ENCODE measurements around the gene MST1R. TPM values are rescaled to one million over a fixed set of nuclear protein-coding genes. Genes with fewer than 3 reads are reported as not detected.

The MST1R gene
- total and polyA plus RNA-seq, 2 donors (not counting 3 experiments of a cell fraction or from before 2014, with no cell fraction given) = 0.93 to 2.4 TPM

- no peak for DNase-seq (ENCODE audit: low read depth, low spot score)
- TF ChIP-seq POLR2A (IDR thresholded peaks at IDR 0.05; ENCODE audit: low read depth, low read length) = no peak
- no peak for TF ChIP-seq CTCF (IDR thresholded peaks at IDR 0.05; ENCODE audit: extremely low read depth in 1 of 2, insufficient read depth in 1 of 2, low read depth in 1 of 2, low read length in 2 of 2)
- TF ChIP-seq FOS (IDR thresholded peaks at IDR 0.05; ENCODE audit: borderline replicate concordance, insufficient read depth, low read length) = no peak
- TF ChIP-seq GATA2 (IDR thresholded peaks at IDR 0.05; ENCODE audit: insufficient read depth, insufficient read length, low read depth, low read length) = no peak
- no peak for TF ChIP-seq EZH2 (IDR thresholded peaks at IDR 0.05; ENCODE audit: borderline replicate concordance, low read depth, low read length, severe bottlenecking)
- TF ChIP-seq MAX (IDR thresholded peaks at IDR 0.05; ENCODE audit: insufficient read depth, insufficient read length) = no peak
- TF ChIP-seq JUN (IDR thresholded peaks at IDR 0.05; ENCODE audit: borderline replicate concordance, insufficient read depth, insufficient read length, low read depth) = no peak
- no peak for TF ChIP-seq POLR2AphosphoS5 (IDR thresholded peaks at IDR 0.05; ENCODE audit: insufficient read depth, low read depth, low read length)
- TF ChIP-seq MYC (IDR thresholded peaks at IDR 0.05; ENCODE audit: low read depth, low read length) = no peak
- peaks cover 14% of the 10 kb centered on the region for H3K4me1 ChIP-seq (ENCODE audit: control insufficient read depth, extremely low read depth, insufficient read depth, low read length)
- no peak overlapping the region for H3K27ac ChIP-seq (ENCODE audit: insufficient read depth, low read depth, low read length)
- no peak overlapping the region for H2AFZ ChIP-seq (ENCODE audit: low read depth, low read length)
- H3K9me1 ChIP-seq (replicated peaks; ENCODE audit: control insufficient read depth, extremely low read depth, insufficient read depth, low read length) = no peaks in the 10 kb centered on the region
- no peaks in the 10 kb centered on the region for H3K79me2 ChIP-seq (ENCODE audit: control insufficient read depth, insufficient read depth, low read length)
- intact Hi-C loops (cut with micrococcal nuclease) (no loop called here), dilution Hi-C loops (cut with MboI; ENCODE audit: extremely low pct_ligation_motif_present, low sequenced_read_pairs) (no loop called here)
- H3K4me3 ChIP-seq (replicated peaks in 1 of 3; ENCODE audit: insufficient read depth in 1 of 3, low read depth in 1 of 3, low read length in 3 of 3) = no peak overlapping the region
- CTCF ChIA-PET = interaction anchor here (0.9 to 5.5 kb wide), 2 partner anchors 62 to 104 kb away, joined by 3 to 65 read pairs; no protein-coding TSS in a partner anchor
- POLR2A ChIA-PET = no interaction called here
- no TSS peak for BruUV-seq (replicated peaks)
- no peaks in the 10 kb centered on the region for H3K27me3 ChIP-seq (ENCODE audit: control insufficient read depth in 2 of 2, insufficient read depth in 2 of 2, low read length in 2 of 2)
- H3K36me3 ChIP-seq (ENCODE audit: control insufficient read depth in 2 of 2, extremely low read depth in 1 of 2, insufficient read depth in 2 of 2, low read length in 2 of 2) = no peaks in the 10 kb centered on the region
- no peaks in the 10 kb centered on the region for H4K20me1 ChIP-seq (replicated peaks; ENCODE audit: control insufficient read depth, extremely low read depth, insufficient read depth, low read length)
- H3K9ac ChIP-seq (replicated peaks; ENCODE audit: extremely low read depth, insufficient read depth, low read length) = no peak overlapping the region
- no peaks in the 10 kb centered on the region for H3K9me3 ChIP-seq (replicated peaks; ENCODE audit: control insufficient read depth, insufficient read depth, low read length)
- FAIRE-seq = no peak
- no peak overlapping the region for H3K4me2 ChIP-seq (ENCODE audit: insufficient read depth, low read length)
Measured at GRCh38 chr3:49902511-49903345, 945 bp downstream of the MST1R start.
